Keratinocyte (primary cell): Measurements from ENCODE around the gene EXOC6B. TPM values are rescaled to one million over a fixed set of nuclear protein-coding genes. Genes with fewer than 3 reads are reported as not detected.

Experiments used
- DNase-seq: peaks from one replicate; pipeline ENCODE4 v3.0.0-alpha.2; 2011; ENCODE audit warnings: low read depth, missing footprints, low spot score
- FAIRE-seq: peaks from 2 replicates; lab custom pipeline; 2011; peaks lifted over from hg19 to GRCh38; lab: Jason Lieb, UNC
- H2AFZ ChIP-seq: 2 replicates; pipeline ENCODE4 v1.6.0; 2012; ENCODE audit warnings: low read length, control low read depth, inconsistent platforms; ENCODE audit not compliant: control insufficient read depth
- H3K27ac ChIP-seq: 2 replicates; pipeline ENCODE4 v1.5.1; 2011; ENCODE audit warnings: low read length; ENCODE audit not compliant: control insufficient read depth, insufficient read depth
- H3K27me3 ChIP-seq: 3 replicates; pipeline ENCODE4 v1.6.0; 2011; ENCODE audit warnings: low read length; ENCODE audit not compliant: control insufficient read depth, insufficient read depth; ENCODE audit errors: extremely low read depth
- H3K36me3 ChIP-seq, 2 experiments: 2 replicates in 1 of 2; 3 replicates in 1 of 2; pipeline ENCODE4 v1.5.1; 2011; ENCODE audit warnings: low read length in 2 of 2, mild to moderate bottlenecking in 1 of 2; ENCODE audit not compliant: control insufficient read depth in 2 of 2, insufficient read depth in 2 of 2; ENCODE audit errors: extremely low read depth in 1 of 2
- H3K4me1 ChIP-seq: 3 replicates; pipeline ENCODE4 v1.5.1; 2011; ENCODE audit warnings: low read length; ENCODE audit not compliant: control insufficient read depth, insufficient read depth; ENCODE audit errors: extremely low read depth
- H3K4me2 ChIP-seq: 3 replicates; pipeline ENCODE4 v1.6.0; 2011; ENCODE audit warnings: low read depth, low read length; ENCODE audit not compliant: control insufficient read depth, insufficient read depth; ENCODE audit errors: extremely low read depth
- H3K4me3 ChIP-seq, 3 experiments: fragments of 200-600 bp in 1 of 3; sonication (generic) in 1 of 3; 2 replicates in 2 of 3; 3 replicates in 1 of 3; pipeline ENCODE4 v1.5.1; 2011 to 2016; ENCODE audit warnings: low read length in 3 of 3, mild to moderate bottlenecking in 3 of 3, control low read depth in 2 of 3, inconsistent platforms in 1 of 3, low read depth in 1 of 3, mixed read lengths in 1 of 3, mixed run types in 1 of 3, moderate library complexity in 1 of 3; ENCODE audit not compliant: control insufficient read depth in 2 of 3, insufficient read depth in 2 of 3; ENCODE audit errors: extremely low read depth in 1 of 3
- H3K79me2 ChIP-seq: 2 replicates; pipeline ENCODE4 v1.6.0; 2012; ENCODE audit warnings: low read length; ENCODE audit not compliant: control insufficient read depth, insufficient read depth
- H3K9ac ChIP-seq: 3 replicates; pipeline ENCODE4 v1.6.0; 2011; ENCODE audit warnings: low read length; ENCODE audit not compliant: control insufficient read depth, insufficient read depth; ENCODE audit errors: extremely low read depth
- H3K9me1 ChIP-seq: 3 replicates; pipeline ENCODE4 v1.6.0; 2011; ENCODE audit warnings: low read length; ENCODE audit not compliant: control insufficient read depth, insufficient read depth; ENCODE audit errors: extremely low read depth
- H3K9me3 ChIP-seq: 2 replicates; pipeline ENCODE4 v1.5.1; 2012; ENCODE audit warnings: low read depth, low read length; ENCODE audit not compliant: control insufficient read depth
- H4K20me1 ChIP-seq: 3 replicates; pipeline ENCODE4 v1.6.0; 2011; ENCODE audit warnings: low read length; ENCODE audit not compliant: control insufficient read depth, insufficient read depth; ENCODE audit errors: extremely low read depth
- EZH2 ChIP-seq: IDR thresholded peaks from one replicate; pipeline ENCODE4 v1.6.1; 2012; ENCODE audit warnings: inconsistent platforms, mild to moderate bottlenecking, low read length, moderate library complexity
- dilution Hi-C: fragments of 300-500 bp; cut with MboI; formaldehyde crosslinking; loops from one replicate; pipeline ENCODE4 v1.7.0; 2020; ENCODE audit warnings: low sequenced_read_pairs; ENCODE audit not compliant: extremely low pct_ligation_motif_present
- polyA plus RNA-seq, 5 experiments: library from polyadenylated mRNA; depleted of rRNA in 3 of 5; stranded (reverse) in 3 of 5; stranded (forward) in 1 of 5; unstranded in 1 of 5; fragments of >200 nt; gene quantifications; 1 replicate in 1 of 5; 2 replicates in 3 of 5; 3 replicates in 1 of 5; pipeline versions ENCODE4 v1.2.1 to v1.2.3, GENCODE V29; 2011 to 2012; ENCODE audit warnings: missing spikeins in 2 of 5, low read depth in 1 of 5, low replicate concordance in 1 of 5
- TF ChIP-seq, protein P1 (sequence below), 3 experiments: IDR thresholded peaks in 1 of 3; conservative IDR thresholded peaks in 1 of 3; optimal IDR thresholded peaks in 1 of 3; 2 replicates in 2 of 3; 3 replicates in 1 of 3; pipeline versions ENCODE3 to v1.5.1; 2011; ENCODE audit warnings: low read length in 3 of 3, mild to moderate bottlenecking in 3 of 3, moderate library complexity in 2 of 3, control low read depth in 1 of 3, inconsistent platforms in 1 of 3; ENCODE audit not compliant: insufficient read depth in 2 of 3; ENCODE audit errors: extremely low read depth in 1 of 3

Gene EXOC6B
- polyA plus RNA-seq, 1 donor (not counting 4 experiments of a cell fraction or from before 2014, with no cell fraction given): 37.3 TPM

DNA sequence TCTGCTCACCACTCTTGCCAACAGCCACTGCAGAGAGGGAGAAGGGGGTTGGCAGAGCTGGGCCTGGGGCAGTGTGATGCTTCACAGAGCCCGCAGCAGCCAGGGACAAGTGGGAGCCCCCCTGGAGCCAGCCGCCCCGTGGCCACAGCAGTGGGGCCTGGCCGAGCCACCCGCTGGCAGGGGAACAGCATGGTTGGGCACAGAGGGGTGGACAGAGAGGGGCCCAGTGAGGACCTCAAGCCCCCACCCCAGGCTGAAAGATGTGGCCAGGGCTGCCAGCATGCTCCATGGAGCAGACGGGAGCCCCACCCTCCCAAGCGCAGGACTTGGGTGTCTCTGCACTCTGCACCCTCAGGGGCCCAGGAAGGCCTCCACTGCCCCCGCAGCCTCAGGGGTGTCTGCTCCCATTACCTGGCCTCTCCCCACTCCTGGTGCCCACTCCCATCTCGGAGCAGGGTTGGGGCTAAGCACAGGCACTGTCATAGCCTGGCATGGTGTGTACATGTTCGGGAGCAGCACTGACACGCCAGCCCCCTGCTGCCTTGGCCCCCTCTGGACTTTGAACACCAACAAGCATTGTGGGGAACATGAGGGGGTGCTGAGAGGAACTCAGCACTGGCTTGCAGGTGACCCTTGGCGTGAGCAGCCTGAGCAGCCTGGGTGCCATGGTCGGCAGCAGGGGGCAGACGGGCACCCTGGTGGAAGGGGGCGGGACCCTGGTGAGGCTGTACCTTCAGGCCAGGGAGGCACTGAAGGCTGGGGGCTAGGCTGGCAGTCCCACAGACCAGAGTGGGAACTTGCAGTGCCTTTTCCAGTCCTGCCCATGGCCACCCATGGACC is 398.6 kb downstream of the EXOC6B start:
- Histone ChIP-seq H3K9me3 (no peaks in the 10 kb centered on the region), H3K4me3 (no peak overlapping the region), H2AFZ (no peak overlapping the region), H3K4me1 (no peaks in the 10 kb centered on the region), H3K27ac (no peak overlapping the region), H3K27me3 (no peaks in the 10 kb centered on the region), H3K9ac (no peak overlapping the region), H3K79me2 (no peaks in the 10 kb centered on the region), H3K9me1 (no peaks in the 10 kb centered on the region), H3K36me3 (no peaks in the 10 kb centered on the region), H4K20me1 (no peaks in the 10 kb centered on the region), H3K4me2 (no peak overlapping the region)
- TF ChIP-seq, protein P1, sequence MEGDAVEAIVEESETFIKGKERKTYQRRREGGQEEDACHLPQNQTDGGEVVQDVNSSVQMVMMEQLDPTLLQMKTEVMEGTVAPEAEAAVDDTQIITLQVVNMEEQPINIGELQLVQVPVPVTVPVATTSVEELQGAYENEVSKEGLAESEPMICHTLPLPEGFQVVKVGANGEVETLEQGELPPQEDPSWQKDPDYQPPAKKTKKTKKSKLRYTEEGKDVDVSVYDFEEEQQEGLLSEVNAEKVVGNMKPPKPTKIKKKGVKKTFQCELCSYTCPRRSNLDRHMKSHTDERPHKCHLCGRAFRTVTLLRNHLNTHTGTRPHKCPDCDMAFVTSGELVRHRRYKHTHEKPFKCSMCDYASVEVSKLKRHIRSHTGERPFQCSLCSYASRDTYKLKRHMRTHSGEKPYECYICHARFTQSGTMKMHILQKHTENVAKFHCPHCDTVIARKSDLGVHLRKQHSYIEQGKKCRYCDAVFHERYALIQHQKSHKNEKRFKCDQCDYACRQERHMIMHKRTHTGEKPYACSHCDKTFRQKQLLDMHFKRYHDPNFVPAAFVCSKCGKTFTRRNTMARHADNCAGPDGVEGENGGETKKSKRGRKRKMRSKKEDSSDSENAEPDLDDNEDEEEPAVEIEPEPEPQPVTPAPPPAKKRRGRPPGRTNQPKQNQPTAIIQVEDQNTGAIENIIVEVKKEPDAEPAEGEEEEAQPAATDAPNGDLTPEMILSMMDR (optimal IDR thresholded peaks at IDR 0.05 in 1 of 3, IDR thresholded peaks at IDR 0.05 in 1 of 3, conservative IDR thresholded peaks at IDR 0.05 in 1 of 3; ENCODE audit: extremely low read depth in 1 of 3, insufficient read depth in 2 of 3, low read length in 3 of 3): no peak
- TF ChIP-seq EZH2: no peak
- DNase-seq (no peak), FAIRE-seq (no peak)
- dilution Hi-C loops: no loop called here

DNA sequence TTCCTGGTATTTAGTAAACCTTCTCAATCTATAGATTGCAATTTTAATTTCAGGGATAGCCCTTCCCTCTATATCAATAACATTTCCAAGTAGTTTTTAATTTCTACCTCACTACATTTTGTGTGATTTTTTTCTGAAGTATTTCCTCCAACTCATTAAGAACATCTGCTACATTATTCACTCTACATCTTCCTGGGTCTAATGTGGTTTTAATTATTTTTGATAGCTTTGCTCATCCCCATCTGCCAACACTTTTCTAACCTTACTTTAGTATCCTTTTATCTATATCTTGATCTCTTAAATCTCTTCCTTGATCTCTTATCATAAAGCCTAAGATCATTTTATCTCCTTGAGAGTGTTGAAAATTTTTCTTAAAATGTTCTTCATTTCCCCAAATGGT is 399.8 kb downstream of the EXOC6B start:
- DNase-seq (no peak), FAIRE-seq (no peak)
- Histone ChIP-seq H4K20me1 (no peaks in the 10 kb centered on the region), H3K27me3 (no peaks in the 10 kb centered on the region), H3K9ac (no peak overlapping the region), H3K9me3 (no peaks in the 10 kb centered on the region), H2AFZ (no peak overlapping the region), H3K9me1 (no peaks in the 10 kb centered on the region), H3K79me2 (no peaks in the 10 kb centered on the region), H3K4me3 (no peak overlapping the region), H3K36me3 (no peaks in the 10 kb centered on the region), H3K4me2 (no peak overlapping the region), H3K27ac (no peak overlapping the region), H3K4me1 (no peaks in the 10 kb centered on the region)
- dilution Hi-C loops: no loop called here
- TF ChIP-seq, protein P1 (optimal IDR thresholded peaks at IDR 0.05 in 1 of 3, IDR thresholded peaks at IDR 0.05 in 1 of 3, conservative IDR thresholded peaks at IDR 0.05 in 1 of 3; ENCODE audit: extremely low read depth in 1 of 3, insufficient read depth in 2 of 3, low read length in 3 of 3): no peak
- no peak for TF ChIP-seq EZH2
